PC-3 (cell line): Measurements from ENCODE around the gene OLFM3. TPM values are rescaled to one million over a fixed set of nuclear protein-coding genes. Genes with fewer than 3 reads are reported as not detected.

Source experiments
- ATAC-seq: fragments of 200-7000 bp; cut with Tn5 transposase; 2 replicates; pipeline ENCODE4 v1.9.1; 2020; ENCODE audit warnings: mild to moderate bottlenecking, moderate library complexity
- BruUV-seq: library from RNA; stranded (reverse); fragments of 400-500 nt; replicated peaks from 2 replicates; lab custom pipeline; 2021; lab: Mats Ljungman, UMichigan
- CTCF ChIA-PET: fragments of 300-600 bp; sonication (Branson Sonifier 250); formaldehyde crosslinking; loops from one replicate; lab custom pipeline; 2022; ENCODE audit warnings: antibody characterized with exemption; lab: Charles Lee
- POLR2A ChIA-PET: fragments of 300-600 bp; sonication (Branson Sonifier 250); formaldehyde crosslinking; loops from one replicate; lab custom pipeline; 2022; ENCODE audit warnings: antibody characterized with exemption; ENCODE audit not compliant: unreplicated experiment; lab: Charles Lee
- DNase-seq: peaks from one replicate; pipeline ENCODE4 v3.0.0-alpha.2; 2015
- H2AFZ ChIP-seq: fragments of 300-600 bp; sonication (generic); 2 replicates; pipeline ENCODE4 v1.6.0; 2016; ENCODE audit warnings: antibody characterized with exemption, low read length
- H3F3A ChIP-seq: fragments of 300-600 bp; sonication (generic); one replicate; pipeline ENCODE4 v1.6.0; 2017; ENCODE audit warnings: antibody characterized with exemption, low read length, control low read depth, mild to moderate bottlenecking; ENCODE audit not compliant: unreplicated experiment
- H3K27ac ChIP-seq: fragments of 300-600 bp; sonication (generic); 2 replicates; pipeline ENCODE4 v1.5.1; 2016; ENCODE audit warnings: mild to moderate bottlenecking, low read length
- H3K27me3 ChIP-seq: fragments of 300-600 bp; sonication (generic); 2 replicates; pipeline ENCODE4 v1.6.1; 2016; ENCODE audit warnings: low read length, mixed read lengths
- H3K36me3 ChIP-seq: fragments of 300-600 bp; sonication (generic); 2 replicates; pipeline ENCODE4 v1.6.1; 2016; ENCODE audit warnings: low read depth, mixed run types, low read length, mixed read lengths
- H3K4me1 ChIP-seq: fragments of 300-600 bp; sonication (generic); 2 replicates; pipeline ENCODE4 v1.5.1; 2016; ENCODE audit warnings: low read length; ENCODE audit not compliant: insufficient read depth
- H3K4me2 ChIP-seq: fragments of 300-600 bp; sonication (generic); 2 replicates; pipeline ENCODE4 v1.6.0; 2016; ENCODE audit warnings: low read length
- H3K4me3 ChIP-seq: fragments of 300-600 bp; sonication (generic); 2 replicates; pipeline ENCODE4 v1.5.1; 2016; ENCODE audit warnings: mild to moderate bottlenecking, low read length, mixed read lengths
- H3K79me2 ChIP-seq: fragments of 300-600 bp; sonication (generic); 2 replicates; pipeline ENCODE4 v1.6.1; 2017; ENCODE audit warnings: low read length, mixed read lengths
- H3K9ac ChIP-seq: fragments of 300-600 bp; sonication (generic); 2 replicates; pipeline ENCODE4 v1.6.0; 2016; ENCODE audit warnings: mild to moderate bottlenecking, low read length
- H3K9me2 ChIP-seq: fragments of 300-600 bp; sonication (generic); replicated peaks from 2 replicates; pipeline ENCODE4 v1.6.1; 2016; ENCODE audit warnings: mixed run types, low read length, mixed read lengths
- H3K9me3 ChIP-seq: fragments of 300-600 bp; sonication (generic); 2 replicates; pipeline ENCODE4 v1.6.1; 2016; ENCODE audit warnings: low read length, mixed read lengths
- H4K20me1 ChIP-seq: fragments of 300-600 bp; sonication (generic); 2 replicates; pipeline ENCODE4 v1.6.1; 2016; ENCODE audit warnings: low read length, mixed read lengths
- CTCF ChIP-seq: fragments of 300-600 bp; sonication (generic); conservative IDR thresholded peaks from 2 replicates; pipeline ENCODE4 v1.5.1; 2017; ENCODE audit warnings: antibody characterized with exemption, low read depth, mild to moderate bottlenecking, low read length
- EZH2 ChIP-seq: fragments of 300-600 bp; sonication (generic); IDR thresholded peaks from one replicate; pipeline ENCODE4 v1.6.1; 2017; ENCODE audit warnings: antibody characterized with exemption, mild to moderate bottlenecking, low read length; ENCODE audit not compliant: unreplicated experiment
- EZH2phosphoT487 ChIP-seq: fragments of 300-600 bp; sonication (generic); IDR thresholded peaks from 2 replicates; pipeline ENCODE4 v1.6.1; 2018; ENCODE audit warnings: mild to moderate bottlenecking, antibody characterized with exemption, low read length, borderline replicate concordance
- intact Hi-C: fragments of 100-400 bp; cut with micrococcal nuclease; formaldehyde crosslinking; loops from 2 replicates; pipeline ENCODE4 v1.9.0; 2023
- total RNA-seq: library from RNA; depleted of rRNA; stranded (reverse); fragments of >200 nt; gene quantifications from 2 replicates; pipeline ENCODE4 v1.2.3, GENCODE V29; 2014

OLFM3 gene
- total RNA-seq, 1 experiment from 2014 or later: not detected

- BruUV-seq: no TSS peak
- Histone ChIP-seq H3K9ac (no peak overlapping the region), H3K4me2 (no peak overlapping the region), H3K4me1 (no peaks in the 10 kb centered on the region), H3K4me3 (no peak overlapping the region), H2AFZ (no peak overlapping the region), H3K79me2 (no peaks in the 10 kb centered on the region), H3K36me3 (no peaks in the 10 kb centered on the region), H3K27me3 (peaks cover 10% of the 10 kb centered on the region), H4K20me1 (no peaks in the 10 kb centered on the region), H3K9me3 (no peaks in the 10 kb centered on the region), H3K9me2 (no peaks in the 10 kb centered on the region), H3K27ac (no peak overlapping the region), H3F3A (no peaks in the 10 kb centered on the region)
- TF ChIP-seq EZH2 (no peak), EZH2phosphoT487 (no peak), CTCF (no peak)
- CTCF ChIA-PET: no interaction called here
- DNase-seq: no peak
- no peak for ATAC-seq
- POLR2A ChIA-PET: no interaction called here
- intact Hi-C loops: no loop called here
These were observed 123.1 kb downstream of the OLFM3 start for GRCh38 chr1:101873672-101874071.

- Histone ChIP-seq H3K36me3 (no peaks in the 10 kb centered on the region), H3F3A (no peaks in the 10 kb centered on the region), H3K9ac (no peak overlapping the region), H3K4me2 (no peak overlapping the region), H3K27me3 (peaks cover 34% of the 10 kb centered on the region), H2AFZ (no peak overlapping the region), H3K4me1 (no peaks in the 10 kb centered on the region), H4K20me1 (no peaks in the 10 kb centered on the region), H3K9me2 (no peaks in the 10 kb centered on the region), H3K4me3 (no peak overlapping the region), H3K9me3 (no peaks in the 10 kb centered on the region), H3K27ac (no peak overlapping the region), H3K79me2 (no peaks in the 10 kb centered on the region)
- BruUV-seq: no TSS peak
- POLR2A ChIA-PET: no interaction called here
- intact Hi-C loops: no loop called here
- DNase-seq (no peak), ATAC-seq (no peak)
- TF ChIP-seq EZH2phosphoT487: no peak
- TF ChIP-seq CTCF: no peak
- TF ChIP-seq EZH2: no peak
- CTCF ChIA-PET: no interaction called here
These were observed 136.8 kb downstream of the OLFM3 start for GRCh38 chr1:101859941-101860340.

GRCh38 chr1:101854271-101854670, 142.5 kb downstream of the OLFM3 start:
- intact Hi-C loops: no loop called here
- ChIA-PET CTCF (no interaction called here), POLR2A (no interaction called here)
- H3K4me3 ChIP-seq: no peak overlapping the region
- H4K20me1 ChIP-seq: no peaks in the 10 kb centered on the region
- ATAC-seq (no peak), DNase-seq (no peak)
- no peaks in the 10 kb centered on the region for H3F3A ChIP-seq
- H3K27me3 ChIP-seq: 0 out of 2 replicates have a peak, but pooled peaks cover 5% of the 10 kb centered on the region
- BruUV-seq: no TSS peak
- H2AFZ ChIP-seq: no peak overlapping the region
- H3K9me3 ChIP-seq: no peaks in the 10 kb centered on the region
- no peaks in the 10 kb centered on the region for H3K9me2 ChIP-seq
- H3K4me1 ChIP-seq: peaks cover under 1% of the 10 kb centered on the region; the same call in 1 of the 2 replicates
- no peak overlapping the region for H3K27ac ChIP-seq
- H3K79me2 ChIP-seq: no peaks in the 10 kb centered on the region
- H3K36me3 ChIP-seq: no peaks in the 10 kb centered on the region
- no peak overlapping the region for H3K9ac ChIP-seq
- TF ChIP-seq CTCF (no peak), EZH2 (no peak), EZH2phosphoT487 (no peak)
- no peak overlapping the region for H3K4me2 ChIP-seq
